ENCODE data around the gene NRF1.

Gene NRF1

GRCh38 chr7:129771201-129771927 is 159.8 kb downstream of the NRF1 start:
- H3K27ac ChIP-seq: no peak overlapping the region
- no peak for TF ChIP-seq ZFX (IDR thresholded peaks at IDR 0.05)
- TF ChIP-seq, protein P1, sequence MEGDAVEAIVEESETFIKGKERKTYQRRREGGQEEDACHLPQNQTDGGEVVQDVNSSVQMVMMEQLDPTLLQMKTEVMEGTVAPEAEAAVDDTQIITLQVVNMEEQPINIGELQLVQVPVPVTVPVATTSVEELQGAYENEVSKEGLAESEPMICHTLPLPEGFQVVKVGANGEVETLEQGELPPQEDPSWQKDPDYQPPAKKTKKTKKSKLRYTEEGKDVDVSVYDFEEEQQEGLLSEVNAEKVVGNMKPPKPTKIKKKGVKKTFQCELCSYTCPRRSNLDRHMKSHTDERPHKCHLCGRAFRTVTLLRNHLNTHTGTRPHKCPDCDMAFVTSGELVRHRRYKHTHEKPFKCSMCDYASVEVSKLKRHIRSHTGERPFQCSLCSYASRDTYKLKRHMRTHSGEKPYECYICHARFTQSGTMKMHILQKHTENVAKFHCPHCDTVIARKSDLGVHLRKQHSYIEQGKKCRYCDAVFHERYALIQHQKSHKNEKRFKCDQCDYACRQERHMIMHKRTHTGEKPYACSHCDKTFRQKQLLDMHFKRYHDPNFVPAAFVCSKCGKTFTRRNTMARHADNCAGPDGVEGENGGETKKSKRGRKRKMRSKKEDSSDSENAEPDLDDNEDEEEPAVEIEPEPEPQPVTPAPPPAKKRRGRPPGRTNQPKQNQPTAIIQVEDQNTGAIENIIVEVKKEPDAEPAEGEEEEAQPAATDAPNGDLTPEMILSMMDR (conservative IDR thresholded peaks at IDR 0.05): no peak

DNA sequence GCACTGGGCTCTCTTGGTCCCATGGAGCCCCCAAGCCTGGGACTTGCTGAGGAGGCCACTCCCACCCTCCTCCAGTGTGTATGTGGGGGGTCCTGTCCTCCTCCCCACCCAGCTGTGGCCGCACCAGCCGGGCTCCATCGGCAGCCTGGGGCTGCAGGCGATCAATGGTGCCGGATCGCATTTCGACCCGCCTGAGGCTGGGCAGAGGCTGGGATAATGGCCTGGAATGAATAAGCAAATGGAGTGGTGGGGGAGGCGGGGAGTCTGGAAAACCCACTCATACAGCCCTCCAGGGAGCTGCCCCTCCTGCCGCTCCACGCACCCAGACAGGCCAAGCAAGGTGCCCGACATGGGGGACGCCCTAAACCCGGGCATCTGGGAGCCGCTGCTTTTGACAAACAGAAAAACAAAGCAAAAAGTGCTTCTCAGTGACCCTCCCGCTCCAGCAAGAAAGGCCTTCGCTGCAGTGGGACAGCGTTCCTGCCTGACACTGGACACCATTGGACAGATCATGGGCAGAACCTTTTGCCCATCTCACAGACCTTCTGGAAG is 160.5 kb downstream of the NRF1 start:
- TF ChIP-seq, protein P1 (conservative IDR thresholded peaks at IDR 0.05): no peak
- no peak for TF ChIP-seq ZFX (IDR thresholded peaks at IDR 0.05)
- no peak overlapping the region for H3K27ac ChIP-seq

DNA sequence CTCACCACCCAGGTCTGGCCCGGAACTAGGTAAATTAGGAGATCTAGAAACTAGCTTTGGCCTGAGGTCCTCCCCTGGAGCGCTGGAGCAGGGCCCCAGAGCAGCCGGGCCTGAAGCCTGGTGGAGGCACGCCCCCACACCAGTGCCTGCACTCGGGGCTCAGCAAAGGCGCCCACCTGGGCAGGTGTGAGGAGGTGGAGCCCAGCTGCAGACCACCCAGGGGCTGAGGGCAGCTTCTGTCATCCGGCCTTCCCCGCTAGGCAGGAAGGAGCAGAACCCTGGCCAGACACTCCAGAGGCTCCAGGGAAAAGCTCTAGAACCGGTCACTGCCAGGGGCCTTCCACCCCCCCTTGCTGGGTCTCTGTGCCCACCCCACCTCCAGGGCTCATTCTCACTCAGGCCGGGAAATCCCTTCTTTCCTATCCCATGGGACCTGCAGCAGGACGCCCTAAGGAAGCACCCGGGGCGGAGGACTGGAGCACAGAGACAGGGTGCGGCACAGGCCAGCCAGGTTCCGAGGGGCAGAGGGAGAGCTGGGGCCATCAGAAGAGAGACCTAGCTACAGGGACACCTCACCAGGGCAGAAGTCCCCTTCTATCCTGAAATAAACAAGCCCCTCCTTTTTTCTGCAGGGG is 161.2 kb downstream of the NRF1 start:
- TF ChIP-seq ZFX (IDR thresholded peaks at IDR 0.05): no peak
- TF ChIP-seq, protein P1 (conservative IDR thresholded peaks at IDR 0.05): no peak
- no peak overlapping the region for H3K27ac ChIP-seq

DNA sequence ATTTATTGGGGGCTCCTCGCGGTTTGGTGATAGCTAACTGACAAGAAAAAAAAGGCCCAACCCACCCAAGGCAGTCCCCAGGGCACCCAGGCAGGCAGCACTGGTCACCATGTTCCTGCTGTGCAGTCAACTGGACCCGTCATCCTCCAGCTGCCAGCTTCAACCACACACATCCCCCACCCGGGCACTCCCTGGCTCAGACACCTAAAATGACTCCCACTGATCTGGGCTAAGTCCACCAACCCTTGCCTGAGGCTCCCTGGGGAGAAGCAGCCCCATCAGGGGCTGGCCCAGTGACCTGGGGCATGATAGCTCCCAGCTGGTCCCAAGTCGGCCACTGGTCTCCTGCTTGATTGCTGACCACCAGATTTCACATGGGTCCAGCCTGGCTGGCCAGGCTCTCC is 161.8 kb downstream of the NRF1 start:
- no peak overlapping the region for H3K27ac ChIP-seq
- TF ChIP-seq, protein P1 (conservative IDR thresholded peaks at IDR 0.05): no peak
- TF ChIP-seq ZFX (IDR thresholded peaks at IDR 0.05): no peak

GRCh38 chr7:129773871-129774270 is 162.4 kb downstream of the NRF1 start:
- TF ChIP-seq ZFX (IDR thresholded peaks at IDR 0.05): no peak
- TF ChIP-seq, protein P1 (conservative IDR thresholded peaks at IDR 0.05): no peak
- H3K27ac ChIP-seq: no peak overlapping the region

- no peak for TF ChIP-seq ZFX (IDR thresholded peaks at IDR 0.05)
- TF ChIP-seq, protein P1 (conservative IDR thresholded peaks at IDR 0.05): no peak
- H3K27ac ChIP-seq: no peak overlapping the region
Observed at GRCh38 chr7:129774359-129774758, 162.8 kb downstream of the NRF1 start.
